HG03442 (cell line): Measurements from ENCODE around the gene PLPP7.
"Not testable (repeated sequence)": the region's sequence is repeated elsewhere in the genome, so short reads cannot be mapped to it uniquely, and the experiment has no call there.

Experiments used
- ATAC-seq: cut with Tn5 transposase; IDR thresholded peaks from one replicate; pipeline ENCODE4 v1.9.1; 2021; ENCODE audit warnings: mild to moderate bottlenecking, moderate library complexity; ENCODE audit not compliant: unreplicated experiment

The PLPP7 gene

DNA sequence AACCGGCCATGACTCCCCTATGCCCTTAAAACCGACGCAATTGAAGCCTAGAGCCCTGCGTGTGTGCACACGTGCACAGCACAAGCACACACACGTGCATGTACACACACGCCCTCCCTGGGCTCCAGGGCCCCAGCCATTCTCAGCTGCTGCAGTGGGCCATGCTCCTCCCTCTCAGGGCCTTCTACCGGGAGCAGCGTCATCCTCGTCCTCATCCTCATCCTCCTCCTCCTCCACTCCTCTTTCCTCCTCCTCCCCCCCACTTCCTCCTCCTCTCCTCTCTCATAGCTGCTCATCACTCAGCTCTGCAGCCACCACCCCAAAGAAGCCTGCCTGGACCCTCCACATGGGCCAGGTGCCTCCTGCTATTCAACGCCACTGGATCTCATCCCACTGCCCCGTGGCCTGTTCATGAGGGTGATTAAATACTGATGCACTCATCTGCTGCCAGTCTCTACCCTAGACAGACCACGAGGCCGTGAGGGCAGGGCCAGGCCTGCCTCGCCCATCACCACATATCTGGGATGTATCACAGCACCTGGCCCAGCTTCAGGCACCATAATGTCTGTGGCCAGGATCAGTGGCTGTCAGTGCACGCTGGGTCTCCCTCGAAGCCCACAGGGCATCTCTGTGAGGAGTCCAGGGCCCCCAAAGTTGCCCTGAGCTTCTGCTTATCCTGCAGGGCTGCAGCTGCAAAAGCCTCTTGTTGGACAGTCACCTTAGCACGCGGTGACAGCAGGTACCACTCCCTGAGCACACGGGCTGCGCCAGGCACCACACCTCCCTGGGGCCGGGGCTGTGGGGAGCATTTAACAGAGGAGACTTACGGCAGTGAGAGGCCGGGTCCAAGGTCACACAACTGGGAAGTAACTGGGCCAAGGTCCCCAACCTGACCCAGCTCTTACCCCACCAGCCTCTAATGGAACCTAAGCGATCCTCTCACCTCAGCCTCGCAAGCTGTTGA lies 23.0 kb upstream of the PLPP7 start:
- ATAC-seq: no peak

DNA sequence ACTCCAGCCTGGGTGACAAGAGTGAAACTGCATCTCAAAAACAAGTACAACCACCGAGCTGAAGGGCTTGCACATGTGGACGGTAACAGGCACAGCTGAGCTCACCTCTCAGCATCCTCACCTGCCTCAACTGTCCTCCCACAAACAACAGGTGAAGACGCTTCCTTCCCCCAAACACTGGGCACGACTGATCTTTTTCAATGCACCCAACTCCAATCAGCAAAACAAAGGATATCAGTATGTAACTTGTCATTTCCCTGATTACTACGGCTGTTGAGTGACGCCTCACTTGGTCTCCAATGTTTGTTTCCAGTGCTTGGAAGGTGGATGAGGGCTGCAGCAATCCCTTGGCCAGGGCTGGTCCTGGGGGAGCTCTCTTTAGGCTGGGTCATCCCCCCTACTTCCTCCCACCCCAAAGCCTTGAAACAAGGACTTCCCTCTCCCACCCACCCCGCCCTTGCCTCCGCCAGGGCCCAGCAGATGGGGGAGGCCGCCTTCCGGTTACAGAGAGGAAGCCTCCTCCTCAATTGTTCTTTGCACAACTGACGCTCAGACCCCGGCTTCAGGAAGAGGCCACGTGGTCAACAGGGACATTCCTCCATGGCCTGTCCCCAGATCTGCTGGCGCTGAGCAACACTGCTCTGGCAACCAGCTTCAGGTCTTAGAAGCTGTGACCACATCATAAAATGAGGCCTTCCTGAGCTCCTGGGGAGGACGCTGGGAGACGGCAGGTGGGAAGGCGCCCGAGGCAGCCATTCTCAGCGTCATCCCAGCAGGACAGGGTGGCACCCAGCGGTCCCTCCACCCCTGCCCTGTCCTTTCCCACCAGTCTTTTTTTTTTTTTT lies 19.1 kb upstream of the PLPP7 start:
- ATAC-seq: no peak

DNA sequence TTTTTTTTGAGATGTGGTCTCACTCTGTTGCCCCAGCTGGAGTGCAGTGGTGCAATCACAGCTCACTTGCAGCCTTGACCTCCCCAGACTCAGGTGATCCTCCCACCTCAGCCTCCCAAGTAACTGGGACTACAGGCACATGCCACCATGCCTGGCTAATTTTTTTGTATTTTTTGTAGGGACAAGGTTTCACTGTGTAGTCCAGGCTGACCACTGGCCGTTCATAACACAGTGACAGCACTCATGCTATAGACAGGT lies 18.6 kb upstream of the PLPP7 start:
- ATAC-seq: not testable (repeated sequence)

DNA sequence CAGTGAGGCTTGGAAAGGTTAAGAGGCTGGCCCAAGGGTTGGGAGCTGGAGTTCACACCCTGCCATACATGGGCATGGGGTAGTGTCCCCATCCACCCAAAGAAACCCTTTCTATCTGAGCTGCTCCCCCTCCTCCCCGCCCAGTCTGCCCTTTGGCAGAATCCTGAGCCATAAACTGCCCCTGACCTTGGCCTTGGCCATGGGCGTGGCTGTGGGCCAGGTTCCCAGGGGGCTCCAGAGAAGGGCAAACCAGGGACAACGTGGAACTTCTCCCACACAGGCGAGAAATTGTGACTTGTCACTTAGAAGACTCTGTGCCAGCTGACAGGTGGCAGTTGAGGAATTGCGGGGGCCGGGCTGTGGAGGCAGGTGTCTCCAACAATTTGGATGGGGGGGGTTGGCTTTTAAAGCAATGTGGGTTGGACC lies 18.0 kb upstream of the PLPP7 start:
- no peak for ATAC-seq

GRCh38 chr9:131272212-131272611 lies 17.3 kb upstream of the PLPP7 start:
- no peak for ATAC-seq

- no peak for ATAC-seq
Observed at GRCh38 chr9:131273146-131273855, 16.2 kb upstream of the PLPP7 start.

GRCh38 chr9:131273856-131274673 lies 15.5 kb upstream of the PLPP7 start:
- no peak for ATAC-seq

- ATAC-seq: no peak
Observed at GRCh38 chr9:131274674-131275331, 14.7 kb upstream of the PLPP7 start.

GRCh38 chr9:131275332-131276093 lies 14.0 kb upstream of the PLPP7 start:
- ATAC-seq: no peak

DNA sequence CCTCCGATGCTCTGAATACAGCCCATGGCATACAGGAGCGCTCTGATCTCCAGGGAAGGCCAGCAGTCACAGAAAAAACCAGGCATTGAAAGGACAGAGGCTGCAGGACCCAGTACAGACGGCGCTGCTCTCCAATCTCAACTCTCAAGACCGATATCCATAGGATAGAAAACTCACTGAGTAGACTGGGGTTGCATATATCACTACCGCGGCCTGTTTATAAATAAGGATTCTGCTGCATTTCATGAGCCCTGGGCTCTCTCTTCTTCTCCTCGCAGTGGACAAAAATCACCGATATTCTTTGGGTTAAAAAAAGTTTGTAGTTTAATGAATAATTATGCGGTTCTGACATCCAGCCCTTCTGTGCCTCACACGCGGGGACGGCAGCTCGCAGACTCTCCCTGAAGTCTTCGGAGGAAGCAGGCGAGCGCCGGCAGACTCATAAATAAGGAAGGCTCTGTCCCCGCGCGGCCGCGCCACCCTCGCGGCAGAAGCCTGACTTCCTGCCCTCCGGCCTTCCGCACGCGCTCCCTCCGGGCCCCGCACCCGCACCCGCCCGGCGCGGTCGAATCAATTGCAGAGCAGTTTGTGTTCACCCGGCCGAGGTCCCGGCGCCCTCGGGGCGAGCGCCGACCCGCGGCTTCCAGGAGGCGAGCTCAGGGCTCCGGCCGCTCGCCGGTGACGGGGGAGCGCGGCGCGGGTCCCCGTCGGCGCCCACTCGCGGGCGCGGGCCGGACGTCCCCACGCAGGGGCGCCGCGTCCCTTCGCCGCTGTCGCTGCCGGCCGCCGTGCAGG lies 13.2 kb upstream of the PLPP7 start, which contains the start of gene FAM78A:
FAM78A (minus strand) TSS at position 417 of the 795 bp plus-strand sequence; CDS start at position 86, 331 bp downstream.
- peak; percentile 9 for ATAC-seq

GRCh38 chr9:131276891-131277286 lies 12.6 kb upstream of the PLPP7 start:
- peak; percentile 11 for ATAC-seq

DNA sequence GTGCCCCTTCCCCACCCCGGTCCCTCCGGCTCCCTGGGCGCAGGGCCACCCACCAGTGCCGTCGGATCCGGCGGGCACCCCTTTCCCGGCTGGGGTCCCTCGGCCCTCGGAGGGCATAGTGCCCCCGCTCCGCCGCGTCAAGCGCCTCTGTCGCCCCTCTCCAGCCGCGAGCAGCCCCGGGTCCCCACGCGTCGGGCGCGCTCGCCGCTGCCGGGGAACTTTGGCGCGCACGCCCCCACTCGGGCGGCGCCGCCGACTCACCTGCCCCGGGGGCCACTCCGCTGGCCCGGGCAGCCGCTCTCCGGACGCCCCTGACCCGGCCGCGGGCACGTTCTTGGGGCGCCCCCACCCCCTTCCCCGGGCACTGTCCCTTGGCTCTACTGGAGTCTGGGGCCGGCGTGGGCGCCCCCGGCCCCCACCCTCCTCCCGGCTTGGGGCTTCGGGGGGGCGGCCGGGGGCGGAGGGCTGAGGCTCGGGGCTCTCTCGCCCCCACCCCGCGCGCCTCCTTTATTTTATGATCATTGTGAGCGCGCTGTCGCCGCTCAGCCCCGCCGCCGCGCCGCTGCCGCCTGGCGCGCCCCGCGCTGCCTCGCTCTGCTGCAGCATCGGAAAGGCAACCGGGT lies 12.1 kb upstream of the PLPP7 start:
- ATAC-seq: peak; percentile 7

DNA sequence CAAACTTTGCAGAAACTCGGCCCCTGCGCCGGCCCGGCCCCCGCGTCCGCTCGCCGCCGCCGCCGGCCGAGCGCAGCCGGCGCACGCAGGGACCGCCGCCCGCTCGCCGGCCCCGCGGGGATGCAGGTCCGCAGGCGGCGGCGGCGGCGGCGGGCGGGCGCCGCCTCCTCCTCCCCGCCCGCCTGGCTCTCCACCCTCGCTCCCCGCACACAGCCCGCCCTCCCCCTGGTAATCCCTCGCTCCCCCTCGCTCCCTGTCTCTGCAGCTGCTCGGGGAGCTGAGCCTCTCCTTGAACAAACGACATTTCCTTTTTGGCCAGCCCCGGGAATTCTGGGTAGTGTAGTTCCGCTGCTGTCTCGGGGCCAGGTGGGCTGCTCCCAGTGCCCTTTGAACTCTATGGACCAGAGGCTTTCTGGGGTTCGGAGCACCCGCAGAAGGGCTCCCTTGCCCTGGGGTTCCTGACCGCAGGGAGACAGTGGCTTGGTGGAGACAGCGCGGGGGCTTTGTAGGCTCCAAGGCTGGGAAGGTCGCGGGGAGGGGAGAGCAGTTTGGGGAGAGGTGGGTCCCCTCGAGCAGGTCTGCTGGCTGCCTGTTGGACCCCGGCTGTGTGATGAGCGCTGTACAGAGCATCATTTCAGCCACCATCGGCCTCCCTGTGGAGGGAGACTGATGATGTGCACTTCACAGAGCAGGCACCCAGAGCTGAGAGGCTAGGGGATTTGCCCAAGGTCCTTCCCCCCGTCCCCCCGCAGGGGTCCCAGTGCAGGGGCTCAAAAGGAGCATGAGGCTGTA lies 11.4 kb upstream of the PLPP7 start:
- peak; percentile 29 for ATAC-seq

- no peak for ATAC-seq
Observed at GRCh38 chr9:131278702-131279111, 10.8 kb upstream of the PLPP7 start.

DNA sequence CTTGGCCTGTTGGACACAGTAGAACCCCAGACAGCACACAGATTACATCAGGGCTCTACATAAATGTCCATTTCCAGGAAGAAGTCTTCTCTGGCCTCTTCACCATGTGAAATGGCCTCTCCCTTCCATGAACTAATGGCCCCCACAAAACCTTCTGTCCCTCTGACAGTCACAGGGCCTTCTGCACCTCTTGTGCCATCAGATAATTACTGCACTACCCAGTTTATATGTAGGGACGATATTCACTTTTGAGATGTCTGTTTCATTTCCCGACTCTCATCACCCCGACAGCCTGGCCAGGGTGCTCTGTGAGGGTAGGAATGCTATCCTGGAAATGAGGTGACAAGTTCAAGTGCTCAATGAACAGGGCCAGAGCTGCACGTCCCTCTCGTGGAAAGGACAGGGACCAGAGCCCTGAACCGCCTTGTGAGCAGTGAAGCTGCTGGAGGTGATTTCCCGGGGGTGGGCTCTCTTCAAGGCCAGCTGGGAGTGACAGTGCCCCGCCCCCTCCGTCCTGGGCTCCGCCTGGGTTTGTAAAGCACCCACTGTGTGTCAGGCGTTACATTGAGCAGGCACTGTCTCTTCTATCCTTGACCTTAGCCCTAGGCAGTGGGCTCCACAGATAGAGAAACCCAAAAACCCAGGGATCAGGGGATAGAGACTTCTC lies 10.2 kb upstream of the PLPP7 start:
- no peak for ATAC-seq

- no peak for ATAC-seq
Observed at GRCh38 chr9:131279863-131280570, 9.5 kb upstream of the PLPP7 start.
